ENCODE results near the gene ATP5MC2.

GRCh38 chr12:53664936-53665335 lies 10.9 kb downstream of the ATP5MC2 start:
- TF ChIP-seq, protein P1, sequence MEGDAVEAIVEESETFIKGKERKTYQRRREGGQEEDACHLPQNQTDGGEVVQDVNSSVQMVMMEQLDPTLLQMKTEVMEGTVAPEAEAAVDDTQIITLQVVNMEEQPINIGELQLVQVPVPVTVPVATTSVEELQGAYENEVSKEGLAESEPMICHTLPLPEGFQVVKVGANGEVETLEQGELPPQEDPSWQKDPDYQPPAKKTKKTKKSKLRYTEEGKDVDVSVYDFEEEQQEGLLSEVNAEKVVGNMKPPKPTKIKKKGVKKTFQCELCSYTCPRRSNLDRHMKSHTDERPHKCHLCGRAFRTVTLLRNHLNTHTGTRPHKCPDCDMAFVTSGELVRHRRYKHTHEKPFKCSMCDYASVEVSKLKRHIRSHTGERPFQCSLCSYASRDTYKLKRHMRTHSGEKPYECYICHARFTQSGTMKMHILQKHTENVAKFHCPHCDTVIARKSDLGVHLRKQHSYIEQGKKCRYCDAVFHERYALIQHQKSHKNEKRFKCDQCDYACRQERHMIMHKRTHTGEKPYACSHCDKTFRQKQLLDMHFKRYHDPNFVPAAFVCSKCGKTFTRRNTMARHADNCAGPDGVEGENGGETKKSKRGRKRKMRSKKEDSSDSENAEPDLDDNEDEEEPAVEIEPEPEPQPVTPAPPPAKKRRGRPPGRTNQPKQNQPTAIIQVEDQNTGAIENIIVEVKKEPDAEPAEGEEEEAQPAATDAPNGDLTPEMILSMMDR (IDR thresholded peaks at IDR 0.05; ENCODE audit: insufficient read depth, low read length), result no peak
- TF ChIP-seq POLR2AphosphoS5 (IDR thresholded peaks at IDR 0.05; ENCODE audit: low read depth) (no peak), GABPA (IDR thresholded peaks at IDR 0.05; ENCODE audit: low read depth) (no peak), REST (IDR thresholded peaks at IDR 0.05; ENCODE audit: insufficient replicate concordance, low read depth) (no peak)
